Measurements from ENCODE around the gene PPP6R1.
A peak's percentile ranks its signal among the peaks of the same experiment; 100 is the strongest.

Gene PPP6R1

DNA sequence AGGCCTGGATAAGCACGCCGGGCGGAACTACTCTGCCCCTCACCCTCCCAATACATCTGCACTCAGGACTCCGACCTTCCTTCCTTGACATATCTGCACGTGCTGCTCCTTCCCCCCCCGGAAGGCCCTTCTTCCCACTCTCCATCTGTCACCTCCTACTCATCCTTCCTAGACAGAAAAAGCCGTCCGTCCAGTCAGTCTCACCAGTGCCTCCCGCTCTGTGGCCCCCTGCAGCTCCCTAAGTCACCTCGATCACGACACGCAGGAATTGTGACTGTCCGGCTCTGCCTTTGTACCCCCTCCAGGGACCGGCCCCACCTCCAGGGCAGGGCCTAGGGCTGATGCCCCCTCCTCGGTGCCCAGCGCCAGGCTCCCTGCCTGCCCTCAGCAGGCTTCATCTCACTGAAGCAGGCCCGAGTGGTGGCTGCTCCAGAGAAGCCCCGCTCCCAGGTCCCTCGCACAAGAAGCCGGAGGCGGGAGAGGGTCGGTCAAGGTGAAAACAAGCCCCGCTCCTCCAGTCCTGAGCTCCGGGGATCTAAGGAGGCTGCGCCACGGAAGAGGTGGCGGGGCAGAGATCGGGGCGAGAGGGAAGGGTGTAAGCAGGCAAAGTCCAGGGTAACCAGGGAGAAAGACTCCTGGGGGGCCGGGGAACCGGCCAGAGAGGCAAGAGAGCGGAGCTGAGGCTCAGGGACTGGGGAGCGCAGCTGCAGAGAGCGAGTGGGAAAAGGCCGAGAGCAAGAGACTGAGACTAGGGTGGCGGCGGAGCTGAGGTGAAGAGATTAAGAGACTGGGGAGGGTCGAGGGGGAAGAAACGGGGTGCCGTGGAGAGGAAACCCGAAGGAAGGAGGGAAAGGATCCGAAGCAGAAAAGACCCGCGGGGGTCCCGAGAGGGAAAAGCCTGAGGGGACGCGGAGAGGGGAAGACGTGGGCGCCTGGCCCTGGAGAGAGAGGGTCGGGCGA is 1.1 kb downstream of the PPP6R1 start:
- DNase-seq, result no peak

DNA sequence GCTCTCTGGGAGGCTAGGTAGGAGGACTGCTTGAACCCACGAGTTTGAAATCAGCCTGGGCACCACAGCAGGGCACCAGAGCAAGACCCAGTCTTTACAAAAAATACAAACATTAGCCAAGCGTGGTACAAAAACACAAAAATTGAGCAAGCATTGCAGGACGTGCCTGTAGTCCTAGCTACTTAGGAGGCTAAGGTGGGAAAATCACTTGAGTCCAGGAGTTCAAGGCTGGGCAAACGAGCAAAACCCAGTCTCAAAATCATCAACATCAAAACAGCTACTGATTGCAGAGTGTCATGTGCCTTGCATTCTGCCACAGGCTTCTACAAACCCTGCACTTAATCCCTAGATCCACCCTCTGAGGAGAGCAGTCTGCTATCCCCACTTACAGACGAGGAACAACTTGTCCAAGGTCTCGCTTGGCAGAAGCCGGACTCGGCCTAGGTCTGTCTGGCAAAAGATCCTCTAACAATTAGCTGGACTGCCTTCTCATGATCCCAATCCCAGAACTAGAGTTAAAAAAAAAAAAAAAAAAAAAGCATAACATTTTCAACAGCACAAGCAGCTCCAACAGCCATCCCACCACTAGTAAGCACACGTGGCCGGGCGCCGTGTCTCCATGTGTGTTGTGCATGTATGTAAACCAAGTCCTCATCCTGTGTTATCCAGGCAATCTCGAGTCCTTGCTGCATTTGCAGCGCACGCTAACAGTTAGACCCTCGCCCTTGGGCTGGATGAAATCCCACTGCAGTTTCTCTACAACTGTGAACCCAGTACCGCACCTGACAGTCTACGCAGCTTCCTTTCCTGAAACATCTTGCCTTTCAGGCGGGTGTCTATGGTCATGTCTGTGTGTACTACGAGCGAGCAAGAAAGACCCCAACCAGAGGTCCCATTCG is 2.0 kb downstream of the PPP6R1 start:
- DNase-seq, result no peak

DNA sequence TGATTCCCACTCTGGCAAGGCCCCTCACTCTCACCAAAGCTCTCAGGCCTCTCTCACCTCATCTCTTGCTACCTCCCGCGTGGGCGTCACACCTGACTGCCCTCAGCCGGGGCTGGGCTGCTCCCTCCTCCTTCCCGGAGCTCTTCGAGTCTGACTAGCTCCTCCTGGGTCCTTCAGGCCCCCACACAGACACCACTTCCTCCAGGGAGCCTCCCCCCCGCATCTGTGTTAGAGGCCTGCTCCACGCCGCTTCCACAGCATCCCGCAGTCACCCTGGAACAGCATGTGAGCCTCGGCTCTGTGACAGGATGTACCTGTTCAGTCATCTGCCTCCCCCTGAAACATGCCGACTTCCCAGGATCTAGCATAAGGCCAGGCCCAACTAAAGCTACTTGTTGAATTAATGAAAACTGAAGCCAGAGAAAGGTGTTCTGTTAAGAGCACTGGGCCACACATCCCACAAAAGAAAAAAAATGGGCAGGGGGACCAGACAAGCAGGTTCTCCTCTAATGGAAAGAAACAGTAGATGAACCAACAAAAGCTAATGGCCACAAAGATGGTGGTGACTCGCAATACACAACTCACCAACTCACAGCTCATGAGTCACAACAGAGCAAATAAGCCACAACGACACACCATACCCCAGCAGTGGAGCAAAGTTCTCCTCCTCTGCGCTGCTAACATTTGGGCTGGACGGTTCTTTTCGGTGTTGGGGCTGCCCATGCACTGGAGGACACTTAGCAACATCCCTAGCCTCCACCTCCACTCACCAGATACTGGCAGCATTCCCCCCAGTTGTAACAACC is 3.0 kb downstream of the PPP6R1 start:
- no peak for DNase-seq

DNA sequence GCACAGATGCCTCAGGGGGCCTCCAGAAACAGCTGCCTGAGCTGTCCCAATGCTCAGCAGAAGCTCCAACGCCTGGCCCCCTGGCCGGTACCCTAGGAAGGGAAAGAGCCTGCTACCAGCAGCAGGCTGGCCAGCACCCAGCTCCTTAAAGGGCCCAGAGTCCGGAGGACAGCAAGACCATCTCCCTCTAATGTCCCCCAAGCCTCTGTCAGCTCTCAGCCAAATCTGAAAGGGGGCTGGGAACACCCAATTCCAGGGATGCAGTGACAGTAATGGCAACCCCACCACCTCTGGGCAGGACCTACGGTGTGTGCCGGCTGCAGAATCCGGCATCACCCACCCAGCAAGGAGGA is 4.2 kb downstream of the PPP6R1 start:
- DNase-seq, result no peak

DNA sequence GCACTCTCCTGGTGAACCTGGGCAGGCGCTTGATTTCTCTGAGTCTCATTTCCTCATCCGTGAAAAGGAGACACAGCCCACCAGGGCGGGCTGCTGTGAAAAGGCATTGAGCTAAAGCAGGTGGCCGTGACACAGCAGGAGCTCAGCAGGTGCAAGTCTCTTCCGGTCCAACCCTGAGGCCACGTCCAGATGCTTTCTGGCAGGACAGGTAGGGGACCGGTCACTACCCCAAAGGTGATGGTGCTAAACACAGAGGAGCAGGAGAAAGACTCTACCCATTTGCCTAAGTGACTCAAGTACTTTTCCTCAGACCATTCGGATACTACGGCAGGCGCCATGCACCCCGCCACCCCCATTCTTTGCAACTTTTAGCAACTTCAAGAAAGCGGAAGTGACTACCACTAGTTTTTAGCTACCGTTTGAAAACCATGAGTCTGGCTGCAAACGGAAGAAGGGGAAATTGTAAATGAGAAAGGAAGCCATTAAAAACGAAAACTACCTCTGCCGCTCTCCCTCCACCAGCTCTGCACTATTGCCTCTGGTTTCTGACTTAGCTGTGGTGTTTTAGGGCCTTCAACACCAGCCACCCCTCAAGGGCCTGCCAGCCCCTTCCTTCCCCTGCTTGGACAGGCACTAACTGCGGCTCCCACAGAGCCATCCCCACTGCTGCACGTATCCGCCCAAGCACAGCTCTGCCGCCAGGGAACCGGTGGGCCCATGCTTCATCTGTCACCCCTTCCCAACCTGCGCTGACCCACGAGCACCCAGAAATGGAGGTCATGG is 4.8 kb downstream of the PPP6R1 start:
- DNase-seq, result peak; percentile 29

DNA sequence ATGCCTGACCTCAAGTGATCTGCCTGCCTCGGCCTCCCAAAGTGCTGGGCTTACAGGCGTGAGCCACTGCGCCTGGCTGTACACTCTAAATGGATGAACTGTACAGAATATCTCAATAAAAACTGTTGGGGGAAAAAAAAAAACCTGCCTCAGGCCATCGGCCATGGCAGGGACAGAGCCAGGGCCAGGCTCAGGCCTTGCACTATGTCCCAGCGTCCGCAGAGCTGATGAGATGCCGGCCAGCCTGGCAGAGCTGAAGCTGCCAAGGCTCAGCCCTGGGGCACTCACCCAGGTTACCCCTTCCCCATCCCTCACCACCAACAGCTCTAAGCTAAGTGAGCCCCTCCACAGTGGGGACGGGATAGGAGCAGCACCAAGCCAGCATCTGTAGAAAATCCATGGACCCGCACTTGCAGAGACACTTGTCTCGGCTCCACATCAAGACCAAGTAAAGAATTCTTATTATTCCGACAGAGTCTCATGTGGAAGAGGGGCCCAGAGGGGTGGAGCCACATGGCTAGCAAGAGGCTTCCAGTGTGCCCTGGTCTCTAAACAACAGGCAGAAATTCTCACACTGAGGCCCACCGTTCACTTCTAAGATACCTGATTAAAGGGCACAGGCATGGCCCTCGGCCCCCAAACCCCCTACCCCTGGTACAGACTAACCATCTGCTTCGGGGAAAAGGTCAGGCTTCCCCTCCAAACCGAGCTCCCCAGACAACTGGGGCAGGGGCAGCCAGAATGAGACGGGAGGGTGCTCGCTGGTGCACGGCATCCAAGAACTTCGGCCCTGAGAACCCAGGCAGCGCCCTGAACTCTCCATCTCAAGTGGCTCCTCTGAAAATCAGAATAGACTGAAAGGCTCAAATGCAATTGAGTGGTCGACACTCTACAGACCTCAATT is 5.8 kb downstream of the PPP6R1 start:
- no peak for DNase-seq

DNA sequence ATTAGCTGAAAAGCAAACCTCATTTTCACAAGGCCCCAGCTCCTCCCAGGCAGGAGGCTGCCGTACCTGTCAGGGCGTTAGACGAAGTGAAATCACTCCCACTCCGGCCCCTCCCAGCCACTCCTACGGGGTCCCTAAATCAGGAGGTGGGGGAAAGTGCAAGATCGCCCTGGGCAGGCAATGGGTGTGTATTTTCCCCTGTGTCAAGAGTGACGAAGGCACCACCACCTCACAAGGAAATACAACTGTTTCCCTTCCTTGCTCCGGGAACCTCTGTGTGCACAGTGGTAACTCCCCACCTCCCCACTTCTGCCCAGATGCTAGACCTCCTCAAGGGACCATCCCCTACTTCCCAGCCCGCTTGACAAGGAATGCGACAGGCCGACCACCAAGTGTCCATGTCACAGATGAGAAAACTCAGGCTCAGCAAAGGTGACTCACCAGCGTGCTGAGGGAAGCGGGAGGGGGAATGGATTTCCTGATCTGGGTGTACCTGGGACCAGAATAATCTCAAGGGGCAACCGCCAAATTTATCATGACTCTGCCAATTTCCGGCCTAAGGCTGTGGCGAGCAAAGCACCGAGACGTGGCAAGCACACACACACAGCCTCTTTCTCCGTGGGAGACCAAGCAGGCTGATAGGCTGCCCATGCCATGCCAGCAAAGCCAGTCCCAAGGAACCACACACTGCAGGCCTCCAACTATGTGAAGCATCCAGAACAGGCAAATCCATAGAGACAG is 7.3 kb downstream of the PPP6R1 start:
- DNase-seq, result no peak

DNA sequence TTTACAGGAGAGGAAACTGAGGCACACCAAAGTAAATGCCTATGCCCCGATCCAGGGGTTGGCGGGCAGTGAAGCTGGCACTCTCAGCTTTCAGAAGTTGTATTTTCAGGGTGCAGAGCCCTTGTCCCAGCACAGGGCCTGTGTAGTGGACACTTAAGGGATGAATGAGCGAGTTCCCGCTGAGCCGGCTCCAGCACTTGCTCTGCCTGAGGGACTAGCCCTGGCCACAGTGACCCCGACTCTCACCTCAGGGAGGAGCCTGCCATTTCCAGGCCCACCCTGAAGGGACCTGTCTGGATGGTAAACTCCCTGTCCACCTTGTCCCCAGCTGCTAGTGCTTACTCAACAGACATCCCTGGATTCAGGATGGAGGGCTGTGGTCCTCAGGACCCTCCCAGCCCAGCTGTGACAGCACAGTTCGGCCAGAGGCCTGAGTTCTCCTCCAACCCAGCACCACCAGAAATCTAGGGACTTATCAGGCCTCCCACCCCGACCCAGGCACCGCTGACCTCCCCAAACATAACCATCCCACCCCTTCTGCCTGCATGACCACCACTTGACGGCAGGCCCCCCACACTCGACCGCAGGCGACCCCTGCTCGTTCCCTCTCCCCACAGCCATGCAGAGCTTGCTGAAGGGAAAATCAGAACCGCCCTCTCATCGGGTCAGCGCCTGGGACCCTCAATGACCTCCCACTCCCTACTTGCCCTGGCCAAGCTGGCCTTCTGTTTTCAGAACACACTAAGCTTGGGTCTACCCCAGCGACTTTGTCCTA is 8.4 kb downstream of the PPP6R1 start:
- DNase-seq, result no peak

DNA sequence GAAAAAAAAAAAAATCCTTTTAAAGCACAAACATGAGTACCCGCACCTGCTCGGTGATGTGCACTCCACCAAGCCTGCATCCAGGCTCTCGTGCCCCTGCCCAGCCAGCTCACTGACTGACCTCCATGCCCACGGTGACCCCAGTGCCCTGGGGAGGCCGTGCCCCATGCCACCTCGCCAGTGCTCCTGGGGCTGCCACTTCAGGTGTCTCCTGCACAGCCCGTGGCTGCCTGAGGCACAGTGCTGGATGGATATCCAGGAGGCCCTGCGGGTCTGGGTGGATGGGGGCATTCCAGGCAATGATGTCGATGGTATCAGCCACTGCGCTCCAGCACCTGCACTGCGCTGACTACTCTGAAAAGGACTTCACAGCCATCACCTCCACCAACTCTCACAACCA is 9.0 kb downstream of the PPP6R1 start:
- DNase-seq, result no peak

DNA sequence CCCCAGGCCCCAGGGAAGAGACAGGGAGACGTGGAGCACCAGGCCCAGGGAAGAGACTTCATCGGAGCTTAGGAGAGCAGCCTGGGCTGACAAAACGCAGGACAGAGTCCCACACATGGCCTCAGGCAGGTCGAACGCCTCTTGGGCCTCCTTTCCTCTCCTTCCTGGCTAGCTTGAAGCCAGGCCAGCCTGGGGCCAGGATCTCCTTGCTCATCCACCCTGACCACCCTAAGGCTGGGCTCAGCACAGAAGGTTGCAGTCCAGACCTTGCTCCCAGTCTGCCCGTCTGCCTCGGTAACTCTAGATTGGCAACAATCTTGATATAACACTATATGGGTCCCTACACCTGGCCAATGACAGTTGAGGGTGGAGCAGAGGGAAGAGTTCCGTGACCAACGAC is 10.1 kb downstream of the PPP6R1 start:
- DNase-seq, result no peak

DNA sequence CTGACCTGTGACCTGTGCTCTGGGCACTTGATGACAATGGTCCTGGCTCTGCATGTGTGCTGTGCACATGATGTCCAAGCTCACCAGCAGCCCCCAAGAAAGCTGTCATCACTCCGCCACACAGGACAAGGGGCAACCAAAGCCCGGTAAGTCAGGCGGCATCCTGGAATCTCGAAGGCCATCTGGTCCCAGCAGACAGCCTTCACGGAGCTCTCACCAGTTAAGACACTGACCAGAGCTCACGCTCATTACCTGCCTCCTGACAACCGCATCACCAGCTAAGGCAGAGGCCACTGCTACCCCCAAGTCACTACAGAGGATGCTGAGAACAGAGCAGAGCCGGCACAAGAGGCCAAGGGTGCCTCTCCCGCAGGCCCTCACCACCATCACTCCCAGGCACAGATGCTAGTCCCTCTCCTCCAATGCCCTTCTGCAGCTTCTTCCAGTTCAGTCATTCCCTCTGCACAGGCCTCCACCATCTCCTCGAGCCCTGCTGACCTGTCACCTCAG is 10.6 kb downstream of the PPP6R1 start:
- no peak for DNase-seq

DNA sequence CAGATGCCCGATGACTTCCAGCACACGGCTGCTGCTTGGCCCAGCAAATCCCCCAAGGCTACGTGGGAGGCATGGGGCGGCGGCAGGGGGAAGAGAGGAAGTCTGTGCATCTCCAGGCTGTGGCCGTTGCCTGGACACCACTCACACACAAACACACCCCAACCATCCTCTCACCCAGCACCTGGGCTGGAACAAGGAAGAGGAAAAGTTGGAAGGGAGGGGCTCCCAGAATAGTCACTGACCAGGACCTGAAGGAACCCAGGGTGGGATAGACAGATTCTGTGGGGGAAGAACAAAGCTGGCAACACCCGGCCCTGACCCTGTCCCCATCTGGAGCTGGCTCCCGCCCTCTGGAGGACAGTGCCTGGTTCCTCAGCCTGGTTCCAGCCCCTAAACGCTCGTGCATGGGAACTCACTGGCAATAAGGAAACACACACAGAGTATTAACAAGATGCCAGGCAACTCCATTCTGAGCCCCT is 11.2 kb downstream of the PPP6R1 start:
- no peak for DNase-seq

DNA sequence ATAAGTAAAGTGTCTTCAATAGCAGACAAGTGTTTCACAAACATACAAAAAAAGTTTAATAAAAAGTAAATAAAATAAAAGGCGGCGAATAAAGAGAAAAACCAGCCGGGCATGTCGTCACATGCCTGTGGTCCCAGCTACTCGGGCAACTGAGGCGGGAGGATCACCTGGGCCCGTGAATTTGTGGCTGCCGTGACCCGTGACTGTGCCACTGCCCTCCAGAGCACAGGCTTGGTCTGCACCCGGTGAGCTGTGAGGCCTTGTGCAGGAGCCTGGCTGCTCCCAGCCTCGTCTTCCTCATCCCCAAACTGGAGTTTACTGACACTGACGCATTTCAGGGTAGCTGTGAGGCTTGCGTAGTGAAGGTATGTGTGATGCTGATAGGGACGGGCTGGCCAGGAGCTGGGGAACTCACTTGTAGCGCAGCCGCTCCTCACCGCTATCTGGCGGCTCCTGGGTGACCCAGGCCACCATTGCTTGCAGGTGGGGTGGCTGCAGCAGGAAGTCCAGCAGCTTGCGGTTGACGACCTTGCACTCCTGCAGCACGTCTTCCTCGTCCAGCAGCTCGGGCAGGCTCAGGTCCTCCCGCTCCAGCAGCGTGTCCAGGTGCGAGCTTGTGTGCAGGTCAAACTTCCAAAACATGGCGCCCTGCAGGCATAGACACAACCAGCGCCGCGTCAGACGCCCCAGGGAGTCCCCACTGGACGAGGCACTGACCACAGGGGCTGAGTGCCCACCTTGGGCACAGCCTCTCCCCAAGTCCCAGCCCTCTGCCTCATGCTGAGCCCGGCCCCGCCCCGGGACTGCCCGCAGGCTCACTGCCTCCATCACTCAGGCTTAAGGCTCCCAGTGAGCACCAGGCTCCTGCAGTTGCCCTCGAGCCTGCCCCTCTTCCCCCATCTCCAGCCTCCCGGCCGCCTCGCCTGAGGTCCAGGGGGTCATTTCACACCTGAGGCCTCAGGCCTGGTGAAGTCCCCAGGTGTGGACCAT is 12.1 kb downstream of the PPP6R1 start:
- no peak for DNase-seq

DNA sequence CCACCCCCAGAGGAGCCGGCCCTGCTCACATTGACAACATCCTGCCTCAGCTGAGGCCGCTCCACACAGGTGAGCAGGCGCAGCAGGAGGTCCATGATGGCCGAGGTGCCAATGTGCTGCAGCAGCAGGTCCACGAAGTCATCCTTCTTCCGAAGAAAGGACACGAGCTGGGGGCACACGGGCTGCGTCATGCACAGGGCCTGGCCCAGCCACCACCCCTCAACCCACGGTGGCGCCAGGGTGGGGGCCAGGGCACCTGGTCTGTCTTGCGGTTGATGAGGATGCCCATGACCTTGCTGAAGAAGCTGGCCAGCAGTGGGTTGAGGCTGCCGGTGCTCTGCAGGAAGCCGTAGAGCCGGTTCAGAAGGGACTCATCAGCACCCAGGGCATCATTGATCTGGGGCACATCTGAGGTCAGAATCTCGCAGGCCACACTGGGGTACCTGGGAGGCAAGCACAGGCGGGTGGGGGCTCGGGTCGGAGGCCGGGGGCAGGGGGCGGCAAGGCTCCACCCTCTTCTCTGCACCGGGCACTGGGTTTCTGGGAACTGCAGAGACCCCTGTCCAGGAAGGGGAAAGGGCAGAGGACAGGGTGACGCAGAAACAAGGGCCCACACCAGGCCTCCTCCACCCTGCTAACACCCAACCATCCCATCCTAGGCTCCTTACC is 13.4 kb downstream of the PPP6R1 start:
- no peak for DNase-seq

DNA sequence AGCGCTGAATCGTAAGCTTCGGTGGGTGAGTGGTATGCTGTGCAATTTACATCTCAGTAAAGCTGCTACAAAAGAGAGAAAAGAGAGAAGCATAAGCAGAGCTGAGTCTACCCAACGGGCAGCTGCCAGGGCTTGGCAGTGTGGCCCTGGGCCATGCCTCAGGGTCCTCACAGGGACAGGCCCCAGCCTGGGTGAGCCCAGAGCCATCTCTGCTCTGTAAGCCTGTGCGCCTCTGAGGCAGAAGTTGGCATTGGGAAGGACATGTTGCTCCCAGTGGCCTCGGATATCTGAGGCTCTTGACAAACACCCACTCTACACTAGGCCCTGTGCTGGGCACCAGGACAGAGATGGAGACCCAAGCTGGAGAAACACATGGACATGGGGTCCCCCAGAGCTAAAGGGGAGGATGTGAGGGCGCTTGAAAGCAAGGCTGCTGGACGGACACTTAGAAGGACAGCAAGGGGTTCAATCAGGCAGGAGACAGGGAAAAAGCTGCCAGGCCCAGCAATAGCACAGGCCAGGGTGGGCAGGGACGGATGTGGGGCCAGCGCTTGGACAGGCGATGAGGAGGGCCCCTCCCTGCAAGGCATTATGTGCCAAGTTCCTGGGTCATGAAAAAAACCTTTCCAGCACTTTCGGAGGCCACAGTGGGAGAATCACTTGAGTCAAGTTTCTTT is 14.7 kb downstream of the PPP6R1 start:
- no peak for DNase-seq

DNA sequence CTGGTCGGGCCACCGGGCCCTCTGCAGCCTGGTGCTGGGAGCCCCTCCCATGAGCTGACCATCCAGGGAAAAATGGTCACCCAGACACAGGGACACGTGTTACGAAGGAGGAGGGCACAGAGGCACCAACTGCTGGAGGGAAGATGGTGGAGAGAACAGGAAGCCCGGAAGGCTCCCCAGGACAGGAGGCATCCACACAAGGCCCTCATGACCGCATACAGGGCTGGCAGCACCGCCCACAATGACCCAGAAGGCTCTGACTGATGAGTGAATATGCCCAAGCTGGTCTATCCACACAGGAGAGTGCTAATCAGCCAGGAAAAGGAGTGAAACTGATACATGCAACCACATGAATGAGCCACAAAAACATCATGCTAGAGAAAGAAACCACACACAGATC is 16.3 kb downstream of the PPP6R1 start:
- no peak for DNase-seq

Measured in NCI-H345 (cell line).